GM18873 (cell line): Measurements from ENCODE around the gene RPUSD3.
A peak's percentile ranks its signal among the peaks of the same experiment; 100 is the strongest.

Source experiments
- ATAC-seq: cut with Tn5 transposase; IDR thresholded peaks from one replicate; pipeline ENCODE4 v1.9.1; 2021; ENCODE audit warnings: mild to moderate bottlenecking, moderate library complexity, moderate number of reproducible peaks; ENCODE audit not compliant: unreplicated experiment, low FRiP score

The RPUSD3 gene

GRCh38 chr3:9808345-9809037, 35.3 kb downstream of the RPUSD3 start:
- ATAC-seq, result no peak

GRCh38 chr3:9807981-9808344, 35.8 kb downstream of the RPUSD3 start:
- ATAC-seq, result no peak

- ATAC-seq, result no peak
Observed at GRCh38 chr3:9806688-9807589, 36.9 kb downstream of the RPUSD3 start.

GRCh38 chr3:9806137-9806536, 37.7 kb downstream of the RPUSD3 start:
- no peak for ATAC-seq

- no peak for ATAC-seq
Observed at GRCh38 chr3:9804996-9805395, 38.8 kb downstream of the RPUSD3 start.

GRCh38 chr3:9803494-9803893, 40.3 kb downstream of the RPUSD3 start:
- ATAC-seq, result no peak

GRCh38 chr3:9800529-9800928, 43.3 kb downstream of the RPUSD3 start:
- ATAC-seq, result no peak

- ATAC-seq, result no peak
Observed at GRCh38 chr3:9797196-9797945, 46.4 kb downstream of the RPUSD3 start.

GRCh38 chr3:9795207-9795606, 48.6 kb downstream of the RPUSD3 start:
- no peak for ATAC-seq

GRCh38 chr3:9794400-9794799, 49.4 kb downstream of the RPUSD3 start:
- no peak for ATAC-seq

- ATAC-seq, result no peak
Observed at GRCh38 chr3:9793161-9793781, 50.5 kb downstream of the RPUSD3 start.

- ATAC-seq, result peak; percentile 80
Observed at GRCh38 chr3:9792405-9793160, 51.2 kb downstream of the RPUSD3 start, which contains the start of the genes ARPC4 and TADA3. Gene ARPC4, plus strand, starts transcription at chr3:9793082. Its CDS starts 40 bp downstream, at chr3:9793122. Gene TADA3, minus strand, starts transcription at chr3:9792473. Its CDS starts 1,007 bp downstream, at chr3:9791466.

GRCh38 chr3:9791790-9792404, 51.9 kb downstream of the RPUSD3 start:
- no peak for ATAC-seq

- ATAC-seq, result no peak
Observed at GRCh38 chr3:9791127-9791526, 52.7 kb downstream of the RPUSD3 start.
